ENCODE results near the gene CDH22. TPM values are rescaled to one million over a fixed set of nuclear protein-coding genes. Genes with fewer than 3 reads are reported as not detected.

CDH22 gene
- total RNA-seq, 3 donors from 2014 or later (not counting 1 experiment from before 2014, with no cell fraction given), result not detected

- Histone ChIP-seq H3K27ac (ENCODE audit: low read length) (no peak overlapping the region), H3K4me3 (ENCODE audit: low read length) (no peak overlapping the region), H3K4me1 (ENCODE audit: control insufficient read depth, insufficient read depth, low read length) (peaks cover 5% of the 10 kb centered on the region), H3K9me3 (ENCODE audit: control insufficient read depth, insufficient read depth, low read length) (no peaks in the 10 kb centered on the region), H3K36me3 (ENCODE audit: control insufficient read depth, insufficient read depth, low read length) (no peaks in the 10 kb centered on the region), H3K27me3 (ENCODE audit: control insufficient read depth, insufficient read depth, low read length) (peaks cover 2% of the 10 kb centered on the region)
- DNase-seq (no peak), ATAC-seq (no peak)
- Mint-ChIP-seq H3K4me3 (no peak overlapping the region), H3K9me3 (no peaks in the 10 kb centered on the region), H3K27ac (no peak overlapping the region), H3K36me3 (no peaks in the 10 kb centered on the region), H3K4me1 (peaks cover 0 to 7% of the 10 kb centered on the region in 2 donors), H3K27me3 (ENCODE audit: low read depth in 2 of 2) (peaks cover 13 to 14% of the 10 kb centered on the region in 2 donors)
- TF ChIP-seq CTCF (IDR thresholded peaks at IDR 0.05), result no peak
- intact Hi-C loops (cut with micrococcal nuclease), result loop anchor here (5.0 kb wide), 1 partner anchor 551 kb away; no protein-coding TSS in a partner anchor
- WGBS (ENCODE audit: insufficient coverage), result 42% methylated on average over 6 of the region's 6 CpGs
Observed at GRCh38 chr20:46131396-46131795, 176.9 kb downstream of the CDH22 start.

GRCh38 chr20:46130534-46130933, 177.8 kb downstream of the CDH22 start:
- Histone ChIP-seq H3K4me1 (ENCODE audit: control insufficient read depth, insufficient read depth, low read length) (peaks cover 5% of the 10 kb centered on the region), H3K9me3 (ENCODE audit: control insufficient read depth, insufficient read depth, low read length) (no peaks in the 10 kb centered on the region), H3K27me3 (ENCODE audit: control insufficient read depth, insufficient read depth, low read length) (peaks cover 2% of the 10 kb centered on the region), H3K27ac (ENCODE audit: low read length) (no peak overlapping the region), H3K4me3 (ENCODE audit: low read length) (no peak overlapping the region), H3K36me3 (ENCODE audit: control insufficient read depth, insufficient read depth, low read length) (no peaks in the 10 kb centered on the region)
- WGBS (ENCODE audit: insufficient coverage), result 67% methylated on average over 4 of the region's 4 CpGs
- no peaks in the 10 kb centered on the region for H3K36me3 Mint-ChIP-seq
- intact Hi-C loops (cut with micrococcal nuclease), result loop anchor here (5.0 kb wide), 1 partner anchor 552 kb away; no protein-coding TSS in a partner anchor
- no peak overlapping the region for H3K27ac Mint-ChIP-seq
- no peak for ATAC-seq
- no peak overlapping the region for H3K4me3 Mint-ChIP-seq
- no peaks in the 10 kb centered on the region for H3K9me3 Mint-ChIP-seq
- H3K27me3 Mint-ChIP-seq (ENCODE audit: low read depth in 2 of 2), result peaks cover 11 to 13% of the 10 kb centered on the region in 2 donors
- no peak for TF ChIP-seq CTCF (IDR thresholded peaks at IDR 0.05)
- no peak for DNase-seq
- peaks cover 0 to 7% of the 10 kb centered on the region in 2 donors for H3K4me1 Mint-ChIP-seq

GRCh38 chr20:46129955-46130481, 178.3 kb downstream of the CDH22 start:
- WGBS (ENCODE audit: insufficient coverage), result 53% methylated on average over 5 of the region's 5 CpGs
- Mint-ChIP-seq H3K9me3 (no peaks in the 10 kb centered on the region), H3K27ac (no peak overlapping the region), H3K27me3 (ENCODE audit: low read depth in 2 of 2) (peaks cover 10 to 13% of the 10 kb centered on the region in 2 donors), H3K4me1 (peaks cover 0 to 7% of the 10 kb centered on the region in 2 donors), H3K4me3 (no peak overlapping the region), H3K36me3 (no peaks in the 10 kb centered on the region)
- no peaks in the 10 kb centered on the region for H3K9me3 ChIP-seq (ENCODE audit: control insufficient read depth, insufficient read depth, low read length)
- ATAC-seq, result no peak
- no peak overlapping the region for H3K27ac ChIP-seq (ENCODE audit: low read length)
- no peak for TF ChIP-seq CTCF (IDR thresholded peaks at IDR 0.05)
- no peaks in the 10 kb centered on the region for H3K36me3 ChIP-seq (ENCODE audit: control insufficient read depth, insufficient read depth, low read length)
- peaks cover 2% of the 10 kb centered on the region for H3K27me3 ChIP-seq (ENCODE audit: control insufficient read depth, insufficient read depth, low read length)
- DNase-seq, result no peak
- no peak overlapping the region for H3K4me3 ChIP-seq (ENCODE audit: low read length)
- intact Hi-C loops (cut with micrococcal nuclease), result loop anchor here (5.0 kb wide), 1 partner anchor 552 kb away; no protein-coding TSS in a partner anchor
- peaks cover 5% of the 10 kb centered on the region for H3K4me1 ChIP-seq (ENCODE audit: control insufficient read depth, insufficient read depth, low read length)
